Measurements from ENCODE around the gene ERICH6B.

ERICH6B gene

DNA sequence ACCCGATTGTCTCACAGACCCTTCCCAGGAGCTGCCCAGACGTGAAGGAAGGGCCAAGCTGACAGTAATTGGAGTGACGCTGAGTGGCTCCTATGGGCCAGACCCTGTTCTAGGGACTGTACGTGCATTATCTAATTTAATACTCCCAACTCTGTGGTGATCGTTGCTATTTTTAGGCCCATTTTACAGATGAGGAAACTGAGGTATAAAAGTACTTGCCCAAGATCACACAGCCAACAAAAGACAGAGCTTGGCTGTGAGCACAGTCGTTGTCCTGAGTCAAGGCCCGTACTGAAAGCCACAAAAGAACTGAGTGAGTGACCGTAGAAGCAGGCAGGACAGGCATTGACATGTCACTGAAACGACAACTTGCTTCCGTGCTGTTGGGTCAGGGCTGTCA is 74.7 kb downstream of the ERICH6B start:
- DNase-seq, result no peak

DNA sequence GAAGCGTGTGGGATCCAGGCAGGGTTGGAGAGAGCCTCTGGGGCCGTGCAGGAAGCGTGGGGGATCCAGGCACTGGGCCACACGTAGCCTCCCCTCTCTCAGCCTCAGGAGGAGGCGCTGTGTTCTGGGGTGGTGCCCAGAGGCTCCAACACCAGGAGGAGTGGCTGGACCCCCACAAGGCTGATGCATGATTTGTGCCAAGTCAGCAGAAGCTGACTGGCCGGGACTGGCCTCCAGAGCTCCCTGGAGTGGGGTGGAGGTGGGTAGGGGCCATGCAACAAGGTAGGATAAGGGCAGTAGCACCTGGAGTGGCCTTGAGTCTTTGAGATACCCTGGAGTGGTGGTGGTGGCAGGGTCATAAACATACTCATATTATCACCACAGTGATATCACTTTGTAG is 75.3 kb downstream of the ERICH6B start:
- no peak for DNase-seq

DNA sequence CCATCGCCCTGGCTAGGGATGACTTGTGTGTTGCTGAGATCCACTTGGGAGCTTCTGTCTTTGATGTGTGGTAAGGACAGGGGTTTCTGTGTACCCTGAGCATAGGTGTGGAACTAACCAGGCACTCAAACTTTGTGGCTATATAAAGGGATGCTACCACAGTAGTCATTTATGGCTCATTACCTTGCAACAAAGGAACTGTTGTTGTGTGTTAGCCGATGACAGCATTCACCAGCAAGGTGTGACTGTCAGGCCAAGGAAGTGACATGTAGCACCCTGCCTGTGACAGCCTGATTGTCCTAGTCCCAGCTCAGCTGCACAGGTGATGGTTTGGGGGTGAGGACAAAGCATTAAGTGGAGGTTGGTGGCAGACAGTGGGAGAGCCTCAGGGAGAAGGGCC is 77.2 kb downstream of the ERICH6B start:
- DNase-seq, result no peak

DNA sequence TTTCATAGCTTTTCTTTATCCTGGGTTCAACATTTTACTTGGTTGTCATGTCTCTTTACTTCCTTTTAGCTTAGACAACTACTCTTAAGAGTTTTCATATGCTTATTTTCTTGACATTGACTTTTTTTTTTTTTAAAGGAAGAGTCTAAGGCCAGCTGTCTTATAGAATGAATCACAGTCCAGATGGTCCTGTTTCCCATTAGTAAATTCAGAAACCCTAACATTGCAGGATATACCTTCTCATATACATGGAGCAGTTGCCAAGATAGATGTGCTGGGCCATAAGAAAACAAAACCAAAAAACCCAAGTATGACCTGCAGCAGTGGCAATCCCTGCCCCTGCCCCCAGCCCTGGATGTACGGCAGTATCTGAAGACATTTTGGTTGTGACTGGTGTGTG is 78.0 kb downstream of the ERICH6B start:
- no peak for DNase-seq

DNA sequence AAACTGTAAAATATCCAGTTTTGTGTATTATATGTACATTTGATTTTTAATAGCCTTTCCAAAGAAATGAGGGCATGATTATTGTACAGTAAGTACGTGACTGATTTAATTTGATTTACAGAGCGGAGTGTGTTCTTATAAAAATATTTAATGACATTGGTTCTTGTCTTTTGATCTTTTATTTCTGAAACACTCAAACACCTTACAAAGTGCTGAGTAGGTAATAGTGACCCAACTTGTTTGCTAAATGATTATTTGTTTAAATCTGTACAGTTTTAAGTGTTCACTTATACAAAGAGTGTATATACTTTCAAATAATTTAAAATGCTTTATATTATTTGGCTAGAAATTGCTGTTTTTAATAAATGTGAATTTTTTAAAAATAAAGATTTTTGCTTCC is 79.3 kb downstream of the ERICH6B start:
- DNase-seq, result no peak

DNA sequence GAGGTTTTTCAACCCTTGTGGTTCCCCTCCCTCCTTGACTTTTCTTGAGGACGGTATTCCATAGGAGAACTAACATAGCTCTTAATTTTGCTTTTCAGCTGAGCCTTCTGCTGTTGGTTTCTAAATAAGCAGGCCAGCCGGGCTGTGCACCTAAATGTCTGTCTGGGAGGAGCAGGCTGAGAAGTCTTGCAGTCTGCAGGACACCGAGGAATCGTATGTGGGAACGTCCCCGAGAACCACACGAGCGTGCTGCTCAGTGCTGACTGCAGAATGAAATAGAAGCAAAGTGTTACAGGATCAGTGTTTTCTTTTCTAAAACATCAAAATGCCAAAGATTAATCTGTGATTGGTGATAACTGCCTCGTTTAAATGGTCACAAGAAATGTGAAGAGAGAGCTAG is 80.9 kb downstream of the ERICH6B start:
- no peak for DNase-seq

DNA sequence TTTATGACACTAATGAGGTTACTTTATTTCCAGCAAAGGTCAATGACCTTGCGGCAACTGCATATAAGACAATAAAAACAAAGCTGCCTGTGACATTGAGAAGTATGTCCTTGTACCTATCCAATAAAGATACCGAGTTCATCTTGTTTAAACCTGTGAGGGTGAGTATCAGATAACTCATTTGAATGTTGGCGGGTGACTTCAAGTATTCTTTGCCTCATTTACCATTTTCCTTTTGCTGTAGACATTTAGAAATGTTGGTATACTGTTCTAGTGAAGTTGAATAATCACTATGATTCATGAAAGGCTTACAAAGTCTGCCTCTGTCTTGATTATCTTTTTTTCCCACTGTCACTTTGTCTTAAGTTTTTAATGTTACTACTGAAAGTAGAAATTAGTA is 85.8 kb downstream of the ERICH6B start:
- no peak for DNase-seq

DNA sequence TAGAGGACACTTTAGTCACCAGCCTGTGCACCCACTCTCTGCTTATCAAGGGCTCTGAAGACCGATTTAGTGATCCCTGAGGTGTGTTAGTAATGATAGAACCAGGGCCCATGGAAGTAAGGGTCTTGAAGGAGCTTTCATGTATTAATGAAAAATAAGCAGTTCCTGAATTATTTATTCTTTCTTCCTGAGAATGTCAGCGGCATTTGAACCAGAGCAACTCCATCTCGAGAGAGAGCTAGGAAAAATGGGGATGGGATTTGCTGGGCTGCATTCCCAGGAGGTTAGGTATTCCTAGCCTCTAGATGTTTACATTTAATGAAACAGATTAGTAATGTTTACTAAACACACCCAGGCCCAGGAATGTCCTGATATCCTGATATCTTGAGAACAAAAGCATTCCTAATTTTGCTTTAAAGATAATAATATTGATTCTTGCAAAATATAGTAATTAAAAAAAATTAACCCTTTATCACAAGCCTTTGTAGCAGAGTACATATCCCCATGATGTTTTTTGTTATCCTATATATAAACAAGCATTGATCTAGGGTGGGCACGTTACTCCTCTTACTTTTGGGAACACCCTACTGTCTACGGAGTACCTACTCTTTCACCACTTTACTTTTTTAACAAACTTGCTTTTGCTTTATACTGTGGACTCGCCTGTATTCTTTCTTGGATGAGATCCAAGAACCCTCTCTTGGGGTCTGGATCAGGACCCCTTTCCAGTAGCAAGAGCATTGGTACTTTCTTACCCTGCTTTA is 87.7 kb downstream of the ERICH6B start:
- no peak for DNase-seq

DNA sequence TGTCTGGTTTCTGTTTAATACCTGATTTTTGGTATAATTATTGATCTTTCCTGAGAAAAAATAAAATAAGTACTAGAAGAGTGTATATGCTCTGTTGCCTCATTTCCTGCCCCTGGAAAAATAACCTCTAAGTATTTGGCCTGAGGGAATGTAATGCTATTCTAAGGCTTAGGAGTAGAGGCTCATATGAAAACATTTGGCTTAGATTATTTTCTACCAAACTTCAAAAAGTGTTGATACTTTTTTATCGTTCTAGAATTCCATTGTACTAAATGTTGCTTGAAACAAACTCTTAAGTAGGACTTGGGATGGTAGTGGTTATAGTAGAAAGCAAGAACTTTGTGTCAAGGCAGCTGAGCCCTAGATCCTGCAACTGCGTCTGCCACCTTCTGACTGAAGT is 93.0 kb downstream of the ERICH6B start:
- no peak for DNase-seq

DNA sequence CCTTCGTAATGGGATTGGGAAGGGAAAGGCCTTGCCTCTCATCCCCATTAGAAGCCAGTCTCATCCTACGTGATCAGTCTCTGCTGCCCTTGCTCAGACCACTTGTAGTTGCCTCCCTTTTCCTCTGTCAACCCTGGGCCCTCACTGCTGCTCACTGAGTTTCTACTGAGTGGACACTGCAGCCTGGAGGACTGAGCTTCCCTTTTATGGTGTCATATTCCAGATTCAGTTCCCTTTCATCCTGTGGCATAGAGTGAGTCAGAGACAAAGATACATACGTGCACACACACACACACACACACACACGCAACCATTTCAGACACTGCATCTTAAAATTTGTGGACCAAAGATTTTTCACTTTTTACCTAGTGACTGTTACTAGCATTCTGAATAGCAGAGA is 94.2 kb downstream of the ERICH6B start:
- no peak for DNase-seq

DNA sequence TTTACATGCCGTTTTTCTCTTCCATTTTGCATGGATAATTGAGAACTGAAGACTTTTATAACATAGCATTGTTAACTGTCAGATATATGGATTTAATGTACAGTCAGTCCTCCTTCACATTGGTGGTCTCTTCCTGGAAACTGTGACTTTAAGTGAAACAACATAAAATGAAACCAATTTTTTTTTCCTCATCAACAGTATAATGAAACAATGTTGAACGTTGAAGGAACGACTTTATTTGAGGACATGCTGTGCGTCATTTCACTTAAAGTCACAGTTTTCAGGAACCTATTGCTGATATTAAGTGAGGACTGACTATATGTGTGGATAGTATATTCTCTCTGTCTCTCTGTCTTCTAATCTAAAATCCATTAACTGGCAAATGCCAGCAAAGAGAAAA is 96.0 kb downstream of the ERICH6B start:
- DNase-seq, result no peak

DNA sequence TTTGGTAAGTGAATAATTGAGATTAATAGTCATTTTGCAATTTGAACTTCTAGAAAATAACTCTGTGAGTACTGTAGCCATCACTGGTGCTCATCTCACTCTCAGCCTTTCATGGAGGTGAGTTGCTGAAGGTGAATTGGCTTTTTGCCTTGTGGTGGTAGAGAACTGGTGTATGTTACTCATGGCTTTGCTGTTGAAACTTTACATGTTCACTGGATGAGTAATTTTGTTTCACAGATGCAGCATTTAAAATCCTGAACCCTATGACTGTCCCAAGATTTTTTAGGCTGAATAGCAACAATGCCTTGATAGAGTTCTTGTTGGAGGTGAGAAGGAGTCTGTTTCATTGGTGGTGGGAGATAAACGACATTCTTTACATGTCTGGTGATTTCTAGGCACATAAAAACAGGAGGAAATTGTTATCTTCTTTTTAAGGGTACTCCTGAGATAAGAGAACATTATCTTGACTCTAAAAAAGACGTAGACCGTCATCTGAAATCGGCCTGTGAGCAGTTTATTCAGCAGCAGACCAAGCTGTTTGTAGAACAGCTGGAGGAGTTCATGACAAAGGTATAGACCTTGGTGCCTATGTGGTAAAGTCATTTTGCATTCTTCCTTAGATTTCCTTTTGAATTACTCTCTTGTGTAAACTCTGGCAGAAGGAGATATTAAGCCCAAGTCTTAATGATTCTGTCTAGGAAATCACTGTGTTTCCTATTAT is 96.9 kb downstream of the ERICH6B start:
- no peak for DNase-seq

DNA sequence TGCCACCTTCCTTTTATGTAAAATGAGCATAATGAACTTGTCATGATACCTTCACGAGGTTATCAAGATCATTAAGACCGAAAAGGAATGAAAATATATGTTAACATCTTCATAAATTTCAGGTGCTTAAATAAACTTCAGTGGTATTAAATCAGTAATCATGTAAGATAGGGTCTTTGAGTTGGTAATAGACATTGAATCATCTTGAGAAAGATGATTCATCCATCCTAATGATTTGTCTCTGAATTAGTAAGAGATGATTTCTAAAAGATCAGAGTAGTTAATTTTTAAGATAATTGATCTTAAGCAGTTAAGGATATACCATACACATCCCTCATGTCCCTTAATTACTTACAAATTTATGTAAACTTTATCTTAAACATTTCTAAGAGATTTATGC is 98.8 kb downstream of the ERICH6B start:
- DNase-seq, result no peak

DNA sequence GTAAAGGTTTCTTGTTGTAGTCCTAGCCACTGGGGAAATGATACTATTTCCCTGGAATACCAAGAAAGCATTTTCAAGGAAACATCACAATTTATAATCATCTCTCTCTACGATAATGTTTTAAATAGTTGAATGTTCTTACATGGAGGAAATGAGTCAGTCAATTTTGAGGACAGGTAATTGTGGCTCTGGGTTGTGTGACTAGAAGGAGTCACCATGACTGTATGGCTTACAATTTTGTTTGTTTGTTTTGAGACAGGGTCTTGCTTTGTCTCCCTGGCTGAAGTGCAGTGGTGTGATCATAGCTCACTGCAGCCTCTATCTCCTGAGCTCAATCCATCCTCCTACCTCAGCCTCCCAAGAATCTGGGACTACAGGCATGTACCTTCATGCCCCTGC is 103.4 kb downstream of the ERICH6B start:
- no peak for DNase-seq

DNA sequence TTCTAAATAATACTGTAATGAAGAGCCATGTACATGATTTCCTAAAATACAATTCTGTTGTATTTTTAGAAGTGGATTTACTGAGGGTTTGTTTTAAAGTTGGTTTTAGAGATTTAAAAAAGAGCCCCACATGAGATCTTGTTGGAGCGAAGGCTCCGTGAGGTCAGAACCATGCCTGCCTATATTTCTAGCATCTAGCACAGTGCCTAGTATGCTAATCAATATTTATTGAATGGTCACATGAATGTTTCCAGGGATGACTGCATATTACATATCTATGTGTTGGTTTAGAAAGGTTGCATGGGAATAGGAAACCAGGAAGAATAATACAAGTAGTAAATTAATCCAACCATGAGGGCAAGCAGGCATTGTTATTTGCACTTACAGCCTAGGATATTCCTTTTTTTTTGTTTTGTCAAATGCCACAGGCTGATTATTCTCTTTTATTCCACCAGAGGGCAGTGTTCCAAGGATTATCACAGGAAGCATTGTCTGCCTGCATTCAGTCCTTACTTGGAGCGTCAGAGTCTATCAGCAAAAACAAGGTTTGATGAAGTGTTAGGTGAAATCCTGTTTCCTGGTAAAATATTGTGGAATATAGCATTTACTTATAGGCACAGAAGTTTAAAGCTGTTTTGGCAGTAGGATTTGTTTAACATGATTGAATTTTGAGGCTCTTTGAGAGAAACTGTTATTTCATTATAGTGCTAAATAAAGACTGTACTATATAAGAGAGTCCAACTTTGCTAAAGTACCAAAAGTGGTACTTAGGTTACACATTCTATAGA is 104.0 kb downstream of the ERICH6B start:
- DNase-seq, result no peak

DNA sequence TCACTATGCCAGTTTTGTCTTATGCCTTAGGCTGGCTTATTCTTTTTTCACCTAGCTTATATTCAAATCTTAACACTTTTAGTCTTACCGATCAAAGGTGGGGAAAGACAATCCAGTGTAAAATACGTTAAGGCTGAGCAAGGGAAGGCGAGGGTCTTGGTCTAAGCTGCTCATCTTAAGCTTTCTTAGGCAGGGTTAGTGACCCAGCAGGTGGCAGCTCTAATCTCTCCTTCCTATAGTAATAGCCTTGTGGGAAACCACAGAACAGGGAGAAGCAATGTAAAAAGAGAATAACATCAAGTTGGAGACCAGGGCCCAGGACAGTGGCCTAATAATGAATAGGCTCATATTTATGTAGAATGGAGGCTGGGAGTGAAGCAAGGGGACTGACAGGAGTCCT is 104.9 kb downstream of the ERICH6B start:
- no peak for DNase-seq

DNA sequence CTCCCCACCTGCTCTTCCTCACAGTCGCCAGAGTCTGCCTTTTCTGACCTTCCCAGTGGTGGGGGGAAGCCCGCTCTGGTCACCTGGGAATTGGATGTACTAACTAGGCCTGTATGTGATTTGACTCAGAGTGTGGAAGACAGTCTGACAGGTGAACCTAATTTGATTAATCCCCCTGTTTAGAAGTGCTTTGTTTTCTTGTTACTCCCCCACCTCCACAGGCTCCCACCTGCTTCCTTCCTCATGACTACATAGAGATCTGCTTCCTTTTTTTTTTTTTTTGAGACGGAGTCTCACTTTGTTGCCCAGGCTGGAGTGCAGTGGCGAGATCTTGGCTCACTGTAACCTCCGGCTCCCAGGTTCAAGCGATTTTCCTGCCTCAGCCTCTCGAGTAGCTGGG is 106.8 kb downstream of the ERICH6B start:
- DNase-seq, result no peak

DNA sequence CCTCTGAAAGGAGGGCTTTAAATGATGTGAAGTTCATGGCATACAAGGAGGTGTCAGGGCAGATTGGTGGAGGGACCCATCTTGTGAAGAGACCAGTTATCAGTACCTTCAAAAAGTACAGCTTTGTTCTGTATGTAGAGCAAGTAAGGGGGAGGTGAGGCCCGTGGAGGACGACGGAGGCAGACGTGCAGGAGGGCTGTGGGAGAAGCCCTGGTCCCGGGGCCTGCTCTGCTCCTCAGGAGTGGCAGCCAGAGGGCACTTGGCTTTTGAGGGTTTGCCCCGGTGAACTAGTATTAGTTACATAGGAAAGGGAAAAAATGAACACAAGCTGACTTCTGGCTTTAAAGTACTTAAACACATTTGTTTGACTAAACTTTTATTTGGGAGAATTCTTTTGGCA is 108.7 kb downstream of the ERICH6B start:
- no peak for DNase-seq

DNA sequence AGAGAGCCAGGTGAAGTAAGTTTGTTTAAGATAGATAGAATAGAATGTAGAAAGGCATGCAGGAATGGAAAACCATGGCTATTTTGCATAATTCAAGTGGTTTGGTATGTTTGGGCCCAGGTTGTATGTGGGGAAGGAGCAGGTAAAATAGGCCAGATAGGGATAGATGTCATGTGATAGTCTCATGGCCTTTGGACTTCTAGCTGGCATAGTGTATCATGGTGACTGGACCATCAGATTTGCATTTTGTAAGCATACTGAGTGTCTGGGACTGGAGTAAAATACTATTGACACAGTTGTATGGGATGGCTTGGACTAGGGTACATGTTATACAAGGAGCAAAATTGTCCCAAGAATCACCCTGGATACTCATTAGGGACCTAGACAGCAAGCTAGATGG is 111.9 kb downstream of the ERICH6B start:
- no peak for DNase-seq

DNA sequence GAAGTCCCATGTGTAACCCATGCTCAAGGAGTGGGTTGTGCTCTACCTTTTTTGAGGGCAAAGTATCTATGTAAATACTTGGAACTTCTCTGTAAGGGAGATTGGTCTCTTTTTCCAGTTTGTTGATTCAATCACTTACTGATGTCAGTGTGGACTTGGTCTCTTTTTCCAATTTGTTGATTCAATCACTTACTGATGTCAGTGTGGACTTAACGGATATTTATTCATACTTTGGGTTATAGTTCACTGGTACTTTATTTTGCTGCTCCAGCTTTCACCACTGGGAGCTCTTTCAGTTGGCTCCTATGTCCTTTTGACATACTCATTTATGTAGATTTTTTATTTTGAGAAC is 114.4 kb downstream of the ERICH6B start:
- DNase-seq, result no peak

DNA sequence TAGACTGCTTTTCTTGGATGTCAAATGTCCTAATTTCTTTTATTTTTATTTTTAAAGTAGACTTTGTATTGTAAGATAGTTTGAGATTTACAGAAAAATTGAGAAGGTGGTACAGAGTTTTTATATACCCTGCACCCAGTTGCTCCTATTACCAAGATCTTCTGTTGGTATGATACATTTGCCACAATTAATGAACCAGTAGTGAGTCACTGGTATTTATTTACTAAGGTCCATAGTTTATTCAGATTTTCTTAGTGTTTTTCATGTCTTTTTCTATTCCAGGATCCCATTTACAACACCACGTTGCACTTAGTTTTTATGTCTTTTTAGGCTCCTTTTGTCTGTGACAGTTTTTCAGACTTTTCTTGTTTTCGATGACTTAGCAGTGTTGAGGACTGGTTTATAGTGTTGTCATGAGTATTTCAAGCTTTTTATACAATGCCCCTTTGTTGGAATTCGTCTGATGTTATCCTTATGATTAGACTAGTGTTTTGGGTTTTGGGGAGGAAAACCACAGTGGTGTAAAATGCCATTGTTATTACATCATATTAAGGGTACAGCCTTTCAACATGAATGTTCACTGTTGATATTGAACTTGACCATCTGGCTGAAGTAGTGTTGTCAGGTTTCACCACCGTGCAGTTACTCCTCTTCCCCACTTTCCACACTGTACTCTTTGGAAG is 114.9 kb downstream of the ERICH6B start:
- no peak for DNase-seq

DNA sequence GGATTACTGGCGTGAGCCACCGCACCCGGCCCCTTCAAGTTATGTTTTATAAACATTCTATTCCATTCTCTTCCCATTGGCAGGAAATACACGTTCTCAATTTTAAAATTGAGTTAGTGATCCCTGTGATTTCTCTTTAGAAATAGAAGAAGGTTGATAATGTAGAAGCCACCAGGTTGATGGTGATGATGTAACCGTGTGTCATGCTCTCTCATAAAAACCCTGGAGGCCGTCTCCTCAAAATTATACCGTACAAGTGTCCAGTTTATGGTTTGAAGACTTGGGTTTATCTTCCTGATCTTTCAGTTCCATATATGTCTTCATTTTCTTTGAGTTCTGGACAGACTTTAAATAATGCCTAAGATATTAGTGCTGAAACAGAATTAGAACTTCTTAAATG is 118.6 kb downstream of the ERICH6B start:
- DNase-seq, result no peak

DNA sequence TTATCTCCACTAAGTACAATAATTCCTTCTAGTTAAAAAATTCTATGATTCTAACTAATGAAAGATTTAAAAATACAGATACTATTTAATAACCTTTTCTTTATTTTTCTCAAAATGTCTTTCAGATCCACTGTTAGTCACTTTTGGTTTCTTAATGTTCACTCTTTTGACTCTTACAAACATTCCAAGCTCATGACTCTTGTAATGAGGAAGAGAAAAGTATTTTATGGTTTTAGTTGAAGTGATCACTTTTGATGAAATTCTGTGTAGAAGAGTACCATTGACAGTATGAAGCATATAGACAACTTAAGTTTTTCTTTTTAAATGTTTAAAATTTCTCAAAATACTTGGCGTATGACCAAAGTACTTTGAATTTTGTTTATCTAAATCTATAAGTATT is 123.0 kb downstream of the ERICH6B start:
- no peak for DNase-seq

Data from activated naive CD4-positive, alpha-beta T cell treated with anti-CD3 and anti-CD28 coated beads, Interleukin-2, amount 50 U/mL, for 16 hours (primary cell).